GM18870 (cell line): ENCODE measurements around the gene MXRA8.
"Not testable (repeated sequence)": the region's sequence is repeated elsewhere in the genome, so short reads cannot be mapped to it uniquely, and the experiment has no call there.

Experiments
- ATAC-seq: cut with Tn5 transposase; IDR thresholded peaks from one replicate; pipeline ENCODE4 v1.9.1; 2021; ENCODE audit warnings: moderate library complexity; ENCODE audit not compliant: unreplicated experiment

The MXRA8 gene

GRCh38 chr1:1393428-1393827, 35.1 kb upstream of the MXRA8 start:
- ATAC-seq, result no peak

DNA sequence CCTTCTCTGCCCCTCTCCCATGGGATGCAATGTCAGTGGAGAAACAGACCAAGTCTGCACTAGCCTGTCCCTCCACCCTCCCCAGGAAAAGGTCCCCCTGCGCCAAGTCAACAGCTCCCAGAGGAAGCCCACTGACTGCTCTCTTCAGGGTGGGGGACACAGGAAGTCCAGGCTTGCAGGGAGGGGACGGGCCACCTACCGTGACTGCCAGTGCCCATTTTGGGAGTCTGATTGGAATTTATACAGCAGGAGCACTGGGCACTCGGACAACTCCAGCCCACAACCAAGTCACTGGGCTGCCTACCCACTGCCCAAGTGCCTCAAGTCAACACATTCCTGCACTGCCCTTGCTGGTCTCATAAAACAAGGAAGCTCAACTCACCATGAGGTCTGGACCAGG, 34.7 kb upstream of the MXRA8 start:
- no peak for ATAC-seq

GRCh38 chr1:1391225-1391624, 32.9 kb upstream of the MXRA8 start:
- ATAC-seq, result no peak

- no peak for ATAC-seq
Measured at GRCh38 chr1:1390675-1391074, 32.3 kb upstream of the MXRA8 start.

GRCh38 chr1:1388078-1388472, 29.7 kb upstream of the MXRA8 start:
- no peak for ATAC-seq

- no peak for ATAC-seq
Measured at GRCh38 chr1:1387098-1388077, 29.0 kb upstream of the MXRA8 start.

GRCh38 chr1:1385931-1386330, 27.6 kb upstream of the MXRA8 start:
- ATAC-seq, result no peak

- not testable (repeated sequence) for ATAC-seq
Measured at GRCh38 chr1:1385339-1385738, 27.0 kb upstream of the MXRA8 start.

- ATAC-seq, result no peak
Measured at GRCh38 chr1:1381294-1381693, 22.9 kb upstream of the MXRA8 start.

DNA sequence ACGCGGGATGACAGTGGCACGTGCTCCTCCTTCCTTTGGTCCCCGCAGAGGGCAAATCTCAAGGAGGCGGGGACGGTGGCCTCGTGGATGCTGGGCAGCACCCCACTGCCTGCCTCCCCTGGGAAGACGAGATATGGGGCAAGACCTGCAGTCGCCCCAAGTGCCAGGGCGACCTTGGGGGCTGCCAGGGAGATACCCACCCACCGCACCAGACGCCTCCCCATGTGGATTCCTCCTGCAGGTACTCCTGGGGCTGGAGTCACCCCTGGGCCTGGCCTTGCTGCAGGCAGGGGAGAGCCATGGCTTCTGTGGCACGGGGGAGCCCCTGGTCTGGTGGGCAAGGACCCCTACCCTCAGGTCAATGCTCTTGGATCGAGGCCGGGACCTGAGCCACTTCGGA, 22.5 kb upstream of the MXRA8 start:
- no peak for ATAC-seq

- ATAC-seq, result no peak
Measured at GRCh38 chr1:1377540-1378205, 19.3 kb upstream of the MXRA8 start.

GRCh38 chr1:1376551-1377226, 18.3 kb upstream of the MXRA8 start:
- no peak for ATAC-seq

DNA sequence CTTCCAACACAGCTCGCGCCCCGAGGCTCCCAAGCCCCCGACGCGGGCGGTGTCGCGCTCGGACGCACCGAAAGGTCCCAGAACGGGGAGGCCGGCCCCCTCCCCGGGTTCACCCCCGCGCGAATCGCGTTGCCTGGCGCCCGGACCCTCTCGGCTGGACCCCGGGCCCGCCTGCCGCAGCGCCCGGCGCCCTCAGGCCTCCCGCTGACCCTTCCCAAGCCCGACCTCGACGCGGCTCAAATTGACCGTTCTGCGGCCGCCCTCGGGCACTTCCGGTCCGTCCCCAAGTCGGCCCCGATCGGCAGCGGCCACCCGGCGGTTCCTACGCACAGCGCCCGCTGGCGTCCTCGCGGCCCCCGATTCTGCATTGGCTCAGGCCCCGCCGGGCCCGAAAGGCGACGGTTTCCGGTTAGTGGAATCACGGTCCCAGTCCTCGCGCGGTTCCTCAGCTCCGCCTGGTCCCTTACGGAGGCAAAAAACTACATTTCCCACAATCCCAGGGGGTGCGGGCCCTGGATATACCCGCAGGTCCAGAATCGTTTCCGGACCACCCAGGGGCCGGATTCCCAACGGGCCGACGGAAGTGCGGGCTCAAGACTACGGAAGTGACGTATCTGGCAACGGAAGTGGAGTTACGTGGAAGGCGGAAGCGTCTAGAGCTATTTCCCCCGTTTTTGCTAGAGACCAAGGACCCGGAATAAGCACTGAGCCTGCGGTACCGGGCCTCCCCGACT, 16.7 kb upstream of the MXRA8 start, which contains the start of gene AURKAIP1:
TSS of gene AURKAIP1 (minus strand) at position 279 of the 734 bp plus-strand sequence. CDS start 451 bp downstream, outside the sequence.
- ATAC-seq, result peak; percentile 89

DNA sequence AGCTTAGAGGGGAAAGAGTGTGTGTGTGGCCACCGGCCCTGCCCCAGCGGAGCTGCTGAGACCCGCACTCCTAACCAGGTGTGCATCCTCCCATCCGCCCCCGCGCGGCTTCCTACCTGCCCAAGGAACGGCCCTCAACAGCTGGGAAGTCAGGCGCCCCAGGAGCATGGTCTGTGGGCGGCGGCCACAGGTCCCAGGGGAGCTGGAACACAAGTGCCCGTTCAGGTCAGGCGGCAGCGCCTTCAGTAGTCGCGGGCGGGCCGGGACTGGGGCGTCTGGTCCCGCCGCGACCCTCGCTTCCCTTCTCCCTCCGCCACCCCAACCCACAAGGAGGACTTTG, 16.2 kb upstream of the MXRA8 start:
- no peak for ATAC-seq

DNA sequence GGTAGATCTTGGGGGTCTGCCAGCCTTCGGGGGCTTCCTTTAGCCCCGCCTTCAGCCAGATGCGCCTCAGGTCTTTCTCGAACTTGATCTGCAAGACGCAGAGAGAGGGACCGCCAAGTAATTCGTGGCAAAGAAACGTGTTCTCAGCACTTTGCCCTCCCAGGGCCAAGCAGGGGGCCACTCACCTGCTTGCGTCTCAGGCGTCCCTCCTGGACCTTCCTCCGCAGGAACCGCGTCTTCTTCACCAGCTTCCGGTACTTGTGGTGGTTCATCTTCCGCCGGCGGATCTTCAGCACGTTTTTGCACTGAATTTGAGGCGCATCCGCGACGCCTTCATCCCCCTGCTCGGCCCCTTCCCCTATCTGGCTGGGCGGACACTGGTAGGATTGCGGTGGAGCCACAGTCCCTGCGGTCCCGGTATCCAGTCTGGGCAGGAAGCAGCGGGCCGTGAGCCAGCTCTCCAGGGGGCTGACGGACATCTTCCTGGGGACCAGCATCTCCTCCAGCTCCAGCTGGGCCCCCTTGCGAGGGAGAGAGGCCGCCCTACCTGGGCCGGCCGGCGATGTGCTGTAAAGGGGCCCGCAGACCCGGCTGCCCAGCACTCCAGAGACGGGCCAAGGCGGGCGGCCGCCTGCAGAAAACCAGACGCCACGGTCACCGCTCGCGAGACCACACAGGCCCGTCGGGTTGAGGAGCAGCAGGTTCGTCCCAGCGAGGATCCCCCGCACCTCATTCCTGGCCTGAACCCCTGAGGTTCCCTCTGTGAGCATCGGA, 15.6 kb upstream of the MXRA8 start:
- ATAC-seq, result no peak

- no peak for ATAC-seq
Measured at GRCh38 chr1:1373051-1373814, 14.9 kb upstream of the MXRA8 start.

- no peak for ATAC-seq
Measured at GRCh38 chr1:1371746-1372711, 13.7 kb upstream of the MXRA8 start.

GRCh38 chr1:1371364-1371745, 13.0 kb upstream of the MXRA8 start:
- no peak for ATAC-seq
